Medulla oblongata (tissue), 1 donor: Measurements from ENCODE around the gene USH1G.
A peak's percentile ranks its signal among the peaks of the same experiment; 100 is the strongest.
"Not testable (repeated sequence)": the region's sequence is repeated elsewhere in the genome, so short reads cannot be mapped to it uniquely, and the experiment has no call there.

ENCODE experiments used
- DNase-seq: peaks from one replicate; pipeline ENCODE4 v3.0.0-alpha.2; 2015; ENCODE audit errors: extremely low spot score

The USH1G gene

GRCh38 chr17:74922694-74923537 is at the start of gene USH1G:
TSS of gene USH1G (minus strand) at chr17:74923255. CDS start at chr17:74923073, 182 bp downstream.
- no peak for DNase-seq

GRCh38 chr17:74972107-74972972 is 49.3 kb upstream of the USH1G start, which contains the start of gene HID1:
TSS of gene HID1 (minus strand) at chr17:74972759. CDS start at chr17:74972656, 103 bp downstream.
- peak; percentile 51 for DNase-seq

- no peak for DNase-seq
Observed at GRCh38 chr17:74971842-74972106, 48.7 kb upstream of the USH1G start.

- DNase-seq, result no peak
Observed at GRCh38 chr17:74971069-74971841, 48.2 kb upstream of the USH1G start.

GRCh38 chr17:74970395-74970794 is 47.3 kb upstream of the USH1G start:
- no peak for DNase-seq

- DNase-seq, result not testable (repeated sequence)
Observed at GRCh38 chr17:74969501-74969900, 46.4 kb upstream of the USH1G start.

- DNase-seq, result no peak
Observed at GRCh38 chr17:74968361-74968780, 45.3 kb upstream of the USH1G start.

GRCh38 chr17:74964988-74965622 is 42.0 kb upstream of the USH1G start:
- no peak for DNase-seq

GRCh38 chr17:74964246-74964761 is 41.2 kb upstream of the USH1G start:
- DNase-seq, result no peak

- no peak for DNase-seq
Observed at GRCh38 chr17:74963656-74964055, 40.6 kb upstream of the USH1G start.

- DNase-seq, result peak; percentile 81
Observed at GRCh38 chr17:74962622-74963394, 39.8 kb upstream of the USH1G start.

- peak; percentile 95 for DNase-seq
Observed at GRCh38 chr17:74961657-74962350, 38.7 kb upstream of the USH1G start.

GRCh38 chr17:74960570-74961342 is 37.7 kb upstream of the USH1G start:
- no peak for DNase-seq

- no peak for DNase-seq
Observed at GRCh38 chr17:74959826-74960515, 36.9 kb upstream of the USH1G start.

- peak; percentile 49 for DNase-seq
Observed at GRCh38 chr17:74957935-74958740, 35.1 kb upstream of the USH1G start.

- DNase-seq, result no peak
Observed at GRCh38 chr17:74956093-74956492, 33.0 kb upstream of the USH1G start.

GRCh38 chr17:74954665-74955421 is 31.8 kb upstream of the USH1G start:
- DNase-seq, result no peak
